Thyroid gland (tissue), 4 donors: Measurements from ENCODE around the gene ANKRD18A.

Experiments
- POLR2A ChIP-seq, 2 donors: fragments of 450-650 bp; IDR thresholded peaks; one replicate each; pipeline ENCODE4 v1.6.1; 2017; ENCODE audit warnings: antibody characterized with exemption in 2 of 2, mild to moderate bottlenecking in 2 of 2, moderate library complexity in 1 of 2
- TF ChIP-seq, protein P1 (sequence below), 6 experiments: fragments of 200-600 bp in 3 of 6; fragments of 450-650 bp in 3 of 6; sonication (generic) in 3 of 6; IDR thresholded peaks; one replicate each; pipeline ENCODE4 v1.5.1; 2016 to 2019; ENCODE audit warnings: antibody characterized with exemption in 6 of 6, mild to moderate bottlenecking in 2 of 6, inconsistent platforms in 1 of 6, moderate library complexity in 1 of 6

GRCh38 chr9:38622951-38623350, 2.6 kb upstream of the ANKRD18A start:
- TF ChIP-seq, protein P1, sequence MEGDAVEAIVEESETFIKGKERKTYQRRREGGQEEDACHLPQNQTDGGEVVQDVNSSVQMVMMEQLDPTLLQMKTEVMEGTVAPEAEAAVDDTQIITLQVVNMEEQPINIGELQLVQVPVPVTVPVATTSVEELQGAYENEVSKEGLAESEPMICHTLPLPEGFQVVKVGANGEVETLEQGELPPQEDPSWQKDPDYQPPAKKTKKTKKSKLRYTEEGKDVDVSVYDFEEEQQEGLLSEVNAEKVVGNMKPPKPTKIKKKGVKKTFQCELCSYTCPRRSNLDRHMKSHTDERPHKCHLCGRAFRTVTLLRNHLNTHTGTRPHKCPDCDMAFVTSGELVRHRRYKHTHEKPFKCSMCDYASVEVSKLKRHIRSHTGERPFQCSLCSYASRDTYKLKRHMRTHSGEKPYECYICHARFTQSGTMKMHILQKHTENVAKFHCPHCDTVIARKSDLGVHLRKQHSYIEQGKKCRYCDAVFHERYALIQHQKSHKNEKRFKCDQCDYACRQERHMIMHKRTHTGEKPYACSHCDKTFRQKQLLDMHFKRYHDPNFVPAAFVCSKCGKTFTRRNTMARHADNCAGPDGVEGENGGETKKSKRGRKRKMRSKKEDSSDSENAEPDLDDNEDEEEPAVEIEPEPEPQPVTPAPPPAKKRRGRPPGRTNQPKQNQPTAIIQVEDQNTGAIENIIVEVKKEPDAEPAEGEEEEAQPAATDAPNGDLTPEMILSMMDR (IDR thresholded peaks at IDR 0.05) = no peak
- no peak for TF ChIP-seq POLR2A (IDR thresholded peaks at IDR 0.05)
